Stimulated activated CD8-positive, alpha-beta memory T cell treated with anti-CD3 and anti-CD28 coated beads, Interleukin-12 subunit alpha, Interleukin-12 subunit beta, amount 100 ng/mL, for 24 hours (primary cell): Measurements from ENCODE around the gene ASTN2.

ENCODE experiments used
- DNase-seq: peaks from one replicate; pipeline ENCODE4 v3.0.0-alpha.2; 2020; ENCODE audit errors: extremely low read depth

ASTN2 gene

GRCh38 chr9:117359910-117360309 lies 54.9 kb downstream of the ASTN2 start:
- no peak for DNase-seq

GRCh38 chr9:117355542-117355941 lies 59.3 kb downstream of the ASTN2 start:
- DNase-seq = no peak

- no peak for DNase-seq
These were observed 59.9 kb downstream of the ASTN2 start for GRCh38 chr9:117354997-117355396.

- DNase-seq = no peak
These were observed 60.5 kb downstream of the ASTN2 start for GRCh38 chr9:117354244-117354847.

- no peak for DNase-seq
These were observed 69.8 kb downstream of the ASTN2 start for GRCh38 chr9:117344892-117345660.

GRCh38 chr9:117343427-117343826 lies 71.4 kb downstream of the ASTN2 start:
- no peak for DNase-seq

- DNase-seq = no peak
These were observed 73.7 kb downstream of the ASTN2 start for GRCh38 chr9:117341151-117341550.

GRCh38 chr9:117340422-117340821 lies 74.4 kb downstream of the ASTN2 start:
- no peak for DNase-seq

- DNase-seq = no peak
These were observed 78.9 kb downstream of the ASTN2 start for GRCh38 chr9:117335837-117336433.

GRCh38 chr9:117334101-117334500 lies 80.8 kb downstream of the ASTN2 start:
- no peak for DNase-seq

GRCh38 chr9:117325831-117326230 lies 89.0 kb downstream of the ASTN2 start:
- DNase-seq = no peak

- no peak for DNase-seq
These were observed 89.6 kb downstream of the ASTN2 start for GRCh38 chr9:117325110-117325731.

GRCh38 chr9:117323390-117323789 lies 91.5 kb downstream of the ASTN2 start:
- no peak for DNase-seq

GRCh38 chr9:117317192-117317591 lies 97.7 kb downstream of the ASTN2 start:
- no peak for DNase-seq

- DNase-seq = no peak
These were observed 99.6 kb downstream of the ASTN2 start for GRCh38 chr9:117315236-117315635.

GRCh38 chr9:117313989-117314388 lies 100.9 kb downstream of the ASTN2 start:
- no peak for DNase-seq

- no peak for DNase-seq
These were observed 107.2 kb downstream of the ASTN2 start for GRCh38 chr9:117307701-117308100.

GRCh38 chr9:117306032-117306431 lies 108.8 kb downstream of the ASTN2 start:
- no peak for DNase-seq

GRCh38 chr9:117305454-117305853 lies 109.4 kb downstream of the ASTN2 start:
- DNase-seq = no peak

- DNase-seq = no peak
These were observed 110.3 kb downstream of the ASTN2 start for GRCh38 chr9:117304549-117304948.

- DNase-seq = no peak
These were observed 111.1 kb downstream of the ASTN2 start for GRCh38 chr9:117303643-117304230.

GRCh38 chr9:117302487-117302886 lies 112.4 kb downstream of the ASTN2 start:
- no peak for DNase-seq
